SH-SY5Y (cell line): ENCODE data around the gene ALDH1A3.

Source experiments
- GATA2 ChIP-seq: IDR thresholded peaks from 2 replicates; pipeline ENCODE4 v1.6.1; 2011; ENCODE audit warnings: mild to moderate bottlenecking, low read depth, low read length
- GATA3 ChIP-seq: IDR thresholded peaks from 2 replicates; pipeline ENCODE4 v1.6.1; 2011; ENCODE audit warnings: low read depth, mild to moderate bottlenecking, low read length, moderate library complexity

- TF ChIP-seq GATA3 (no peak), GATA2 (no peak)
Observed at GRCh38 chr15:100844778-100845177, 34.9 kb upstream of the ALDH1A3 start.
